Activated naive CD4-positive, alpha-beta T cell (primary cell): ENCODE data around the gene ARFIP1.
"Not testable (repeated sequence)": the region's sequence is repeated elsewhere in the genome, so short reads cannot be mapped to it uniquely, and the experiment has no call there.

Experiments used
- DNase-seq, 4 experiments: peaks; one replicate each; lab custom pipeline; 2025; lab: John Stamatoyannopoulos, UW

Gene ARFIP1

GRCh38 chr4:152896811-152897210 is 117.1 kb downstream of the ARFIP1 start:
- DNase-seq = no peak

- DNase-seq = not testable (repeated sequence)
These were observed 118.4 kb downstream of the ARFIP1 start for GRCh38 chr4:152898133-152898532.

GRCh38 chr4:152898606-152899005 is 118.9 kb downstream of the ARFIP1 start:
- DNase-seq = no peak

- no peak for DNase-seq
These were observed 120.6 kb downstream of the ARFIP1 start for GRCh38 chr4:152900395-152900794.

- no peak for DNase-seq
These were observed 121.5 kb downstream of the ARFIP1 start for GRCh38 chr4:152901205-152901604.

GRCh38 chr4:152903658-152904057 is 123.9 kb downstream of the ARFIP1 start:
- DNase-seq = no peak

- DNase-seq = no peak
These were observed 130.1 kb downstream of the ARFIP1 start for GRCh38 chr4:152909901-152910300.

- DNase-seq = no peak
These were observed 130.8 kb downstream of the ARFIP1 start for GRCh38 chr4:152910521-152910920.

- DNase-seq = no peak
These were observed 138.0 kb downstream of the ARFIP1 start for GRCh38 chr4:152917543-152918395.

GRCh38 chr4:152919826-152920225 is 140.1 kb downstream of the ARFIP1 start:
- DNase-seq = no peak

- no peak for DNase-seq
These were observed 141.0 kb downstream of the ARFIP1 start for GRCh38 chr4:152920768-152921167.

GRCh38 chr4:152921284-152921683 is 141.5 kb downstream of the ARFIP1 start:
- DNase-seq = no peak

- no peak for DNase-seq
These were observed 146.1 kb downstream of the ARFIP1 start for GRCh38 chr4:152925851-152926250.

GRCh38 chr4:152926959-152927358 is 147.2 kb downstream of the ARFIP1 start:
- no peak for DNase-seq

- no peak for DNase-seq
These were observed 148.0 kb downstream of the ARFIP1 start for GRCh38 chr4:152927737-152928136.

- no peak for DNase-seq
These were observed 148.5 kb downstream of the ARFIP1 start for GRCh38 chr4:152928286-152928685.

- DNase-seq = no peak
These were observed 150.1 kb downstream of the ARFIP1 start for GRCh38 chr4:152929888-152930287.

GRCh38 chr4:152935143-152935542 is 155.4 kb downstream of the ARFIP1 start:
- no peak for DNase-seq

GRCh38 chr4:152935631-152936445 is 156.1 kb downstream of the ARFIP1 start, which contains the start of gene FHDC1:
Gene FHDC1, plus strand, starts transcription at chr4:152936323. Its CDS starts 6,735 bp downstream, at chr4:152943058.
- DNase-seq = no peak

- DNase-seq = no peak
These were observed 156.9 kb downstream of the ARFIP1 start for GRCh38 chr4:152936446-152937335.

- no peak for DNase-seq
These were observed 157.8 kb downstream of the ARFIP1 start for GRCh38 chr4:152937336-152938236.
